ENCODE data around the gene RRAGB.
"Not testable (repeated sequence)": the region's sequence is repeated elsewhere in the genome, so short reads cannot be mapped to it uniquely, and the experiment has no call there.

RRAGB gene

GRCh38 chrX:55695227-55696018, 22.1 kb upstream of the RRAGB start:
- Histone ChIP-seq H3K4me3 (ENCODE audit: low read length in 2 of 2) (no peak overlapping the region), H2BK5ac (ENCODE audit: low read length) (no peak overlapping the region), H3K27ac (replicated peaks; ENCODE audit: low read length) (no peak overlapping the region), H3K4me2 (ENCODE audit: insufficient read depth, low read length, poor library complexity, severe bottlenecking) (no peak overlapping the region), H3K79me1 (ENCODE audit: low read depth, low read length) (no peaks in the 10 kb centered on the region), H4K8ac (ENCODE audit: low read depth, low read length) (no peak overlapping the region), H3K23ac (ENCODE audit: low read depth, low read length, poor library complexity) (no peak overlapping the region), H2BK120ac (ENCODE audit: low read depth, low read length) (no peak overlapping the region), H3K4me1 (ENCODE audit: control insufficient read depth in 2 of 2, insufficient read depth in 1 of 2, low read depth in 1 of 2, low read length in 2 of 2) (no peaks in the 10 kb centered on the region), H3K14ac (ENCODE audit: low read length) (no peak overlapping the region), H3K9ac (ENCODE audit: low read depth, low read length, poor library complexity) (no peak overlapping the region), H2AFZ (ENCODE audit: low read length) (no peak overlapping the region), H3K9me3 (replicated peaks in 1 of 2; ENCODE audit: control insufficient read depth in 2 of 2, insufficient read depth in 1 of 2, low read depth in 1 of 2, low read length in 2 of 2) (no peaks in the 10 kb centered on the region), H4K91ac (ENCODE audit: low read depth, low read length, poor library complexity) (no peak overlapping the region), H2AK5ac (ENCODE audit: low read depth, low read length) (no peak overlapping the region), H2BK12ac (ENCODE audit: low read length) (no peak overlapping the region), H3K4ac (ENCODE audit: low read length) (no peak overlapping the region), H2BK15ac (ENCODE audit: low read length) (no peak overlapping the region), H3K27me3 (ENCODE audit: control insufficient read depth in 3 of 3, insufficient read depth in 3 of 3, low read depth in 1 of 3, low read length in 3 of 3) (no peaks in the 10 kb centered on the region), H3K36me3 (replicated peaks in 1 of 2; ENCODE audit: control insufficient read depth in 2 of 2, insufficient read depth in 2 of 2, low read length in 2 of 2) (no peaks in the 10 kb centered on the region), H3K18ac (ENCODE audit: low read length) (no peak overlapping the region)
- no CpG with 5 or more reads among the region's 5 CpGs for WGBS, 2 donors (ENCODE audit: extremely low coverage in 2 of 2, insufficient read length in 2 of 2, insufficient replicate concordance in 1 of 2)
- no peak for DNase-seq (ENCODE audit: low spot score)

GRCh38 chrX:55697381-55697780, 20.2 kb upstream of the RRAGB start:
- H3K27ac ChIP-seq (replicated peaks; ENCODE audit: low read length): no peak overlapping the region
- no peak for DNase-seq (ENCODE audit: low spot score)
- no peaks in the 10 kb centered on the region for H3K4me1 ChIP-seq (ENCODE audit: control insufficient read depth in 2 of 2, insufficient read depth in 1 of 2, low read depth in 1 of 2, low read length in 2 of 2)
- H2BK12ac ChIP-seq (ENCODE audit: low read length): no peak overlapping the region
- H3K27me3 ChIP-seq (ENCODE audit: control insufficient read depth in 3 of 3, insufficient read depth in 3 of 3, low read depth in 1 of 3, low read length in 3 of 3): no peaks in the 10 kb centered on the region
- peaks cover 0 to 2% of the 10 kb centered on the region in 2 donors for H3K9me3 ChIP-seq (replicated peaks in 1 of 2; ENCODE audit: control insufficient read depth in 2 of 2, insufficient read depth in 1 of 2, low read depth in 1 of 2, low read length in 2 of 2)
- no peak overlapping the region for H3K4ac ChIP-seq (ENCODE audit: low read length)
- H2BK5ac ChIP-seq (ENCODE audit: low read length): no peak overlapping the region
- no peak overlapping the region for H2AK5ac ChIP-seq (ENCODE audit: low read depth, low read length)
- H4K8ac ChIP-seq (ENCODE audit: low read depth, low read length): no peak overlapping the region
- no peak overlapping the region for H2AFZ ChIP-seq (ENCODE audit: low read length)
- H3K9ac ChIP-seq (ENCODE audit: low read depth, low read length, poor library complexity): no peak overlapping the region
- H3K18ac ChIP-seq (ENCODE audit: low read length): no peak overlapping the region
- no peak overlapping the region for H4K91ac ChIP-seq (ENCODE audit: low read depth, low read length, poor library complexity)
- no peak overlapping the region for H3K4me3 ChIP-seq (ENCODE audit: low read length in 2 of 2)
- no peak overlapping the region for H3K4me2 ChIP-seq (ENCODE audit: insufficient read depth, low read length, poor library complexity, severe bottlenecking)
- no peaks in the 10 kb centered on the region for H3K79me1 ChIP-seq (ENCODE audit: low read depth, low read length)
- no CpG with 5 or more reads among the region's 1 CpG for WGBS, 2 donors (ENCODE audit: extremely low coverage in 2 of 2, insufficient read length in 2 of 2, insufficient replicate concordance in 1 of 2)
- no peak overlapping the region for H3K14ac ChIP-seq (ENCODE audit: low read length)
- no peak overlapping the region for H2BK120ac ChIP-seq (ENCODE audit: low read depth, low read length)
- no peaks in the 10 kb centered on the region for H3K36me3 ChIP-seq (replicated peaks in 1 of 2; ENCODE audit: control insufficient read depth in 2 of 2, insufficient read depth in 2 of 2, low read length in 2 of 2)
- no peak overlapping the region for H3K23ac ChIP-seq (ENCODE audit: low read depth, low read length, poor library complexity)
- no peak overlapping the region for H2BK15ac ChIP-seq (ENCODE audit: low read length)

- H4K8ac ChIP-seq (ENCODE audit: low read depth, low read length): no peak overlapping the region
- H2AFZ ChIP-seq (ENCODE audit: low read length): no peak overlapping the region
- H3K14ac ChIP-seq (ENCODE audit: low read length): no peak overlapping the region
- H3K4me2 ChIP-seq (ENCODE audit: insufficient read depth, low read length, poor library complexity, severe bottlenecking): no peak overlapping the region
- H3K23ac ChIP-seq (ENCODE audit: low read depth, low read length, poor library complexity): no peak overlapping the region
- H2BK12ac ChIP-seq (ENCODE audit: low read length): no peak overlapping the region
- no peak overlapping the region for H3K18ac ChIP-seq (ENCODE audit: low read length)
- H2BK15ac ChIP-seq (ENCODE audit: low read length): no peak overlapping the region
- H2BK120ac ChIP-seq (ENCODE audit: low read depth, low read length): no peak overlapping the region
- H2AK5ac ChIP-seq (ENCODE audit: low read depth, low read length): no peak overlapping the region
- H3K79me1 ChIP-seq (ENCODE audit: low read depth, low read length): no peaks in the 10 kb centered on the region
- H3K9me3 ChIP-seq (replicated peaks in 1 of 2; ENCODE audit: control insufficient read depth in 2 of 2, insufficient read depth in 1 of 2, low read depth in 1 of 2, low read length in 2 of 2): peaks cover 0 to 2% of the 10 kb centered on the region in 2 donors
- no peak overlapping the region for H3K27ac ChIP-seq (replicated peaks; ENCODE audit: low read length)
- WGBS, 2 donors (ENCODE audit: extremely low coverage in 2 of 2, insufficient read length in 2 of 2, insufficient replicate concordance in 1 of 2): no CpG with 5 or more reads among the region's 5 CpGs
- H3K27me3 ChIP-seq (ENCODE audit: control insufficient read depth in 3 of 3, insufficient read depth in 3 of 3, low read depth in 1 of 3, low read length in 3 of 3): no peaks in the 10 kb centered on the region
- H4K91ac ChIP-seq (ENCODE audit: low read depth, low read length, poor library complexity): no peak overlapping the region
- no peaks in the 10 kb centered on the region for H3K4me1 ChIP-seq (ENCODE audit: control insufficient read depth in 2 of 2, insufficient read depth in 1 of 2, low read depth in 1 of 2, low read length in 2 of 2)
- no peaks in the 10 kb centered on the region for H3K36me3 ChIP-seq (replicated peaks in 1 of 2; ENCODE audit: control insufficient read depth in 2 of 2, insufficient read depth in 2 of 2, low read length in 2 of 2)
- no peak overlapping the region for H3K9ac ChIP-seq (ENCODE audit: low read depth, low read length, poor library complexity)
- H3K4ac ChIP-seq (ENCODE audit: low read length): no peak overlapping the region
- DNase-seq (ENCODE audit: low spot score): no peak
- no peak overlapping the region for H3K4me3 ChIP-seq (ENCODE audit: low read length in 2 of 2)
- H2BK5ac ChIP-seq (ENCODE audit: low read length): no peak overlapping the region
Observed at GRCh38 chrX:55702671-55703070, 14.9 kb upstream of the RRAGB start.

GRCh38 chrX:55703436-55703835, 14.1 kb upstream of the RRAGB start:
- H2AFZ ChIP-seq (ENCODE audit: low read length); DNase-seq (ENCODE audit: low spot score); H3K27ac ChIP-seq (replicated peaks; ENCODE audit: low read length); H4K8ac ChIP-seq (ENCODE audit: low read depth, low read length); H3K9ac ChIP-seq (ENCODE audit: low read depth, low read length, poor library complexity); H3K4me1 ChIP-seq (ENCODE audit: control insufficient read depth in 2 of 2, insufficient read depth in 1 of 2, low read depth in 1 of 2, low read length in 2 of 2); H3K79me1 ChIP-seq (ENCODE audit: low read depth, low read length); H3K27me3 ChIP-seq (ENCODE audit: control insufficient read depth in 3 of 3, insufficient read depth in 3 of 3, low read depth in 1 of 3, low read length in 3 of 3); H2BK120ac ChIP-seq (ENCODE audit: low read depth, low read length); H3K36me3 ChIP-seq (replicated peaks in 1 of 2; ENCODE audit: control insufficient read depth in 2 of 2, insufficient read depth in 2 of 2, low read length in 2 of 2); H3K4ac ChIP-seq (ENCODE audit: low read length); H3K4me2 ChIP-seq (ENCODE audit: insufficient read depth, low read length, poor library complexity, severe bottlenecking); H3K23ac ChIP-seq (ENCODE audit: low read depth, low read length, poor library complexity); H3K18ac ChIP-seq (ENCODE audit: low read length); H3K14ac ChIP-seq (ENCODE audit: low read length); H2BK12ac ChIP-seq (ENCODE audit: low read length); H3K9me3 ChIP-seq (replicated peaks in 1 of 2; ENCODE audit: control insufficient read depth in 2 of 2, insufficient read depth in 1 of 2, low read depth in 1 of 2, low read length in 2 of 2); H4K91ac ChIP-seq (ENCODE audit: low read depth, low read length, poor library complexity); H2BK5ac ChIP-seq (ENCODE audit: low read length); H2BK15ac ChIP-seq (ENCODE audit: low read length); H3K4me3 ChIP-seq (ENCODE audit: low read length in 2 of 2); H2AK5ac ChIP-seq (ENCODE audit: low read depth, low read length): not testable (repeated sequence)
- WGBS, 2 donors (ENCODE audit: extremely low coverage in 2 of 2, insufficient read length in 2 of 2, insufficient replicate concordance in 1 of 2): no CpG with 5 or more reads among the region's 2 CpGs

Measured in neuronal stem cell (in vitro differentiated cells).